H1 (cell line): Measurements from ENCODE around the gene SCG5. TPM values are rescaled to one million over a fixed set of nuclear protein-coding genes. Genes with fewer than 3 reads are reported as not detected.

Source experiments
- CTCF ChIA-PET: fragments of 300-600 bp; sonication (Branson Sonifier 250); formaldehyde crosslinking; loops from one replicate; lab custom pipeline; 2021; ENCODE audit not compliant: partially characterized antibody; lab: Charles Lee
- POLR2A ChIA-PET: fragments of 300-600 bp; sonication (Branson Sonifier 250); formaldehyde crosslinking; loops from one replicate; lab custom pipeline; 2021; ENCODE audit warnings: inconsistent platforms; ENCODE audit not compliant: partially characterized antibody; lab: Charles Lee
- DNase-seq, 2 experiments: peaks; one replicate each; pipeline versions ENCODE4 v3.0.0 to v3.0.0-alpha.2; 2010 to 2022; ENCODE audit warnings: low spot score in 2 of 2, low read depth in 1 of 2, mixed read lengths in 1 of 2
- FAIRE-seq: peaks from 2 replicates; lab custom pipeline; 2011; peaks lifted over from hg19 to GRCh38; lab: Jason Lieb, UNC
- H2AFZ ChIP-seq: 2 replicates; pipeline ENCODE4 v1.8.1; 2012; ENCODE audit warnings: low read length, inconsistent platforms
- H2AK5ac ChIP-seq: 2 replicates; pipeline ENCODE4 v1.6.1; 2013; ENCODE audit warnings: low read depth, low read length
- H2BK120ac ChIP-seq: replicated peaks from 2 replicates; pipeline ENCODE3; 2013; ENCODE audit warnings: low read depth, low read length, inconsistent platforms
- H2BK12ac ChIP-seq: 2 replicates; pipeline ENCODE4 v1.6.1; 2013; ENCODE audit warnings: low read depth, low read length
- H2BK15ac ChIP-seq: 2 replicates; pipeline ENCODE4 v1.6.1; 2013; ENCODE audit warnings: low read length
- H2BK20ac ChIP-seq: 2 replicates; pipeline ENCODE4 v1.6.1; 2013; ENCODE audit warnings: low read length
- H2BK5ac ChIP-seq: 2 replicates; pipeline ENCODE4 v1.6.1; 2013; ENCODE audit warnings: low read depth, low read length
- H3K14ac ChIP-seq: 2 replicates; pipeline ENCODE4 v1.6.1; 2013; ENCODE audit warnings: inconsistent platforms; ENCODE audit not compliant: insufficient read length
- H3K18ac ChIP-seq: 2 replicates; pipeline ENCODE4 v1.6.1; 2013; ENCODE audit warnings: low read length; ENCODE audit errors: extremely low read depth
- H3K23ac ChIP-seq: 2 replicates; pipeline ENCODE4 v1.6.1; 2013; ENCODE audit warnings: inconsistent platforms; ENCODE audit not compliant: insufficient read length
- H3K23me2 ChIP-seq: 2 replicates; pipeline ENCODE4 v1.6.1; 2013; ENCODE audit warnings: low read depth, low read length
- H3K27ac ChIP-seq: 2 replicates; pipeline ENCODE4 v1.6.1; 2011; ENCODE audit warnings: low read depth, low read length, inconsistent platforms
- H3K27me3 ChIP-seq, 4 experiments: replicated peaks in 1 of 4; 1 replicate in 1 of 4; 2 replicates in 3 of 4; pipeline versions ENCODE4 v1.6.1 to v1.8.1; 2011 to 2013; ENCODE audit warnings: low read length in 3 of 4, mild to moderate bottlenecking in 3 of 4, inconsistent platforms in 2 of 4, mixed read lengths in 2 of 4, moderate library complexity in 1 of 4; ENCODE audit not compliant: control insufficient read depth in 3 of 4, insufficient read depth in 3 of 4; ENCODE audit errors: extremely low read depth in 1 of 4
- H3K36me3 ChIP-seq, 4 experiments: 2 replicates each; pipeline versions ENCODE4 v1.6.1 to v1.8.1; 2011 to 2013; ENCODE audit warnings: mild to moderate bottlenecking in 4 of 4, low read length in 3 of 4, moderate library complexity in 2 of 4, control low read depth in 1 of 4, inconsistent platforms in 1 of 4; ENCODE audit not compliant: insufficient read depth in 4 of 4, control insufficient read depth in 2 of 4
- H3K4ac ChIP-seq: replicated peaks from 2 replicates; pipeline ENCODE3; 2013; ENCODE audit warnings: low read length, low read depth, mixed read lengths, inconsistent platforms; ENCODE audit not compliant: insufficient read length
- H3K4me1 ChIP-seq, 4 experiments: replicated peaks in 1 of 4; 1 replicate in 1 of 4; 2 replicates in 3 of 4; pipeline versions ENCODE4 v1.6.1 to v1.8.1; 2011 to 2013; ENCODE audit warnings: low read length in 3 of 4, inconsistent platforms in 2 of 4, mixed read lengths in 1 of 4; ENCODE audit not compliant: insufficient read depth in 4 of 4, control insufficient read depth in 3 of 4
- H3K4me2 ChIP-seq, 2 experiments: 2 replicates each; pipeline versions ENCODE4 v1.6.1 to v1.8.1; 2011 to 2013; ENCODE audit warnings: low read depth in 2 of 2, low read length in 2 of 2, control low read depth in 1 of 2, inconsistent platforms in 1 of 2, mild to moderate bottlenecking in 1 of 2; ENCODE audit not compliant: insufficient read depth in 1 of 2
- H3K4me3 ChIP-seq, 4 experiments: fragments of 200-600, 300-600 bp in 1 of 4; sonication (generic), shearing (Covaris generic), sonication (Bioruptor Twin) in 1 of 4; 2 replicates each; pipeline versions ENCODE4 v1.5.1 to v1.8.1; 2011 to 2016; ENCODE audit warnings: low read length in 4 of 4, low read depth in 3 of 4, control low read depth in 2 of 4, inconsistent platforms in 2 of 4, mild to moderate bottlenecking in 2 of 4, mixed read lengths in 1 of 4, moderate library complexity in 1 of 4; ENCODE audit not compliant: insufficient read depth in 2 of 4; ENCODE audit errors: extremely low read depth in 1 of 4
- H3K56ac ChIP-seq: replicated peaks from 2 replicates; pipeline ENCODE3; 2013; ENCODE audit warnings: low read depth, mild to moderate bottlenecking, mixed read lengths, low read length, inconsistent platforms; ENCODE audit not compliant: insufficient read length
- H3K79me1 ChIP-seq: 2 replicates; pipeline ENCODE4 v1.6.1; 2013; ENCODE audit warnings: low read depth, low read length, control low read depth
- H3K79me2 ChIP-seq, 2 experiments: 2 replicates each; pipeline versions ENCODE4 v1.6.1 to v1.8.1; 2012 to 2013; ENCODE audit warnings: low read length in 2 of 2, mild to moderate bottlenecking in 2 of 2, inconsistent platforms in 1 of 2; ENCODE audit not compliant: insufficient read depth in 2 of 2, control insufficient read depth in 1 of 2
- H3K9ac ChIP-seq, 4 experiments: replicated peaks in 1 of 4; 1 replicate in 1 of 4; 2 replicates in 3 of 4; pipeline versions ENCODE4 v1.6.1 to v1.8.1; 2011 to 2013; ENCODE audit warnings: low read depth in 3 of 4, low read length in 3 of 4, control low read depth in 2 of 4, mild to moderate bottlenecking in 2 of 4, moderate library complexity in 2 of 4, inconsistent platforms in 1 of 4; ENCODE audit errors: extremely low read depth in 1 of 4
- H3K9me3 ChIP-seq, 2 experiments: 2 replicates each; pipeline versions ENCODE4 v1.6.1 to v1.8.1; 2012 to 2013; ENCODE audit warnings: mild to moderate bottlenecking in 2 of 2, moderate library complexity in 2 of 2, control low read depth in 1 of 2, inconsistent platforms in 1 of 2, low read depth in 1 of 2, low read length in 1 of 2, mixed read lengths in 1 of 2; ENCODE audit not compliant: insufficient read depth in 2 of 2
- H4K20me1 ChIP-seq, 2 experiments: replicated peaks in 1 of 2; 2 replicates each; pipeline versions ENCODE3 to v1.8.1; 2011 to 2013; ENCODE audit warnings: inconsistent platforms in 2 of 2, low read length in 2 of 2, mild to moderate bottlenecking in 1 of 2; ENCODE audit not compliant: insufficient read depth in 2 of 2, control insufficient read depth in 1 of 2
- H4K5ac ChIP-seq: 2 replicates; pipeline ENCODE4 v1.6.1; 2013; ENCODE audit warnings: low read length, low read depth, mixed read lengths, inconsistent platforms; ENCODE audit not compliant: insufficient read length
- H4K8ac ChIP-seq: 2 replicates; pipeline ENCODE4 v1.8.0; 2013; ENCODE audit warnings: mild to moderate bottlenecking, moderate library complexity, low read length, inconsistent platforms; ENCODE audit not compliant: insufficient read depth; ENCODE audit errors: extremely low read depth
- H4K91ac ChIP-seq: replicated peaks from 2 replicates; pipeline ENCODE3; 2013; ENCODE audit warnings: low read length, mixed read lengths, inconsistent platforms; ENCODE audit not compliant: insufficient read length
- ATF2 ChIP-seq: IDR thresholded peaks from 2 replicates; pipeline ENCODE4 v1.6.1; 2012; ENCODE audit warnings: low read length, inconsistent platforms
- ATF3 ChIP-seq: IDR thresholded peaks from 2 replicates; pipeline ENCODE4 v1.6.1; 2011; ENCODE audit warnings: low read depth, mild to moderate bottlenecking, low read length; ENCODE audit not compliant: insufficient read depth
- FOSL1 ChIP-seq: IDR thresholded peaks from 2 replicates; pipeline ENCODE4 v1.6.1; 2011; ENCODE audit warnings: mild to moderate bottlenecking, low read depth, low read length, moderate library complexity; ENCODE audit not compliant: insufficient read depth
- NANOG ChIP-seq: IDR thresholded peaks from 2 replicates; pipeline ENCODE4 v1.6.1; 2011; ENCODE audit warnings: low read length, low read depth, mild to moderate bottlenecking, inconsistent platforms; ENCODE audit not compliant: insufficient read depth, poor library complexity, severe bottlenecking
- NRF1 ChIP-seq: IDR thresholded peaks from 2 replicates; pipeline ENCODE4 v1.6.1; 2011; ENCODE audit warnings: mild to moderate bottlenecking, low read depth, low read length, improper control_type of control experiment
- RFX5 ChIP-seq: IDR thresholded peaks from 2 replicates; pipeline ENCODE4 v1.6.1; 2011; ENCODE audit warnings: low read depth, low read length, improper control_type of control experiment, borderline replicate concordance
- SAP30 ChIP-seq: fragments of 300-600 bp; sonication (generic); IDR thresholded peaks from 2 replicates; pipeline ENCODE4 v1.7.1; 2012; ENCODE audit warnings: low read length, moderate library complexity, mild to moderate bottlenecking, inconsistent platforms; ENCODE audit not compliant: insufficient read depth, insufficient replicate concordance
- SIN3A ChIP-seq, 2 experiments: IDR thresholded peaks in 1 of 2; conservative IDR thresholded peaks in 1 of 2; 2 replicates each; pipeline ENCODE4 v1.6.1; 2011 to 2012; ENCODE audit warnings: low read length in 2 of 2, improper control_type of control experiment in 1 of 2, low read depth in 1 of 2, mild to moderate bottlenecking in 1 of 2
- USF2 ChIP-seq: IDR thresholded peaks from 2 replicates; pipeline ENCODE4 v1.6.1; 2011; ENCODE audit warnings: low read length, improper control_type of control experiment
- ZNF274 ChIP-seq: IDR thresholded peaks from 2 replicates; pipeline ENCODE4 v1.7.0; 2012; ENCODE audit warnings: low read length, borderline replicate concordance; ENCODE audit errors: extremely low read depth
- WGBS, 2 experiments: shearing (Covaris generic) in 1 of 2; methylation state at CpG; one replicate each; pipeline versions ENCODE4 v1.1.6 to v1.1.7; 2013 to 2015; ENCODE audit warnings: low lambda C conversion rate in 2 of 2, mixed read lengths in 2 of 2, inconsistent platforms in 1 of 2, low coverage in 1 of 2, missing lambda C conversion rate in 1 of 2; ENCODE audit not compliant: insufficient replicate concordance in 2 of 2, insufficient coverage in 1 of 2, insufficient read length in 1 of 2; ENCODE audit errors: extremely low coverage in 1 of 2, missing lambda C conversion rate in 1 of 2; 5-methylcytosine and 5-hydroxymethylcytosine counted together
- polyA plus RNA-seq, 7 experiments: library from polyadenylated mRNA; depleted of rRNA in 3 of 7; stranded (reverse) in 5 of 7; unstranded in 2 of 7; fragments of >200 nt in 5 of 7; fragments of 200-250 nt in 2 of 7; gene quantifications; 1 replicate in 5 of 7; 2 replicates in 1 of 7; 4 replicates in 1 of 7; pipeline versions ENCODE4 v1.2.1 to v1.2.3, GENCODE V29; 2011 to 2013; ENCODE audit warnings: missing spikeins in 2 of 7, mixed read lengths in 2 of 7
- total RNA-seq: library from RNA; stranded (reverse); fragmentation: NEBNext Ultra II Directional; extraction: Animal tissue kit (Norgen Biotek cat#: 25700); gene quantifications from 2 replicates; pipeline ENCODE4 v1.2.1, GENCODE V29; 2021

The SCG5 gene
- total and polyA plus RNA-seq, 2 of the 8 experiments (the other 6 are each of a cell fraction or from before 2014, with no cell fraction given), result 18.7 to 19.9 TPM

- no peaks in the 10 kb centered on the region for H3K79me2 ChIP-seq
- H3K79me1 ChIP-seq, result no peaks in the 10 kb centered on the region
- no peak overlapping the region for H3K4ac ChIP-seq
- peaks cover 3% of the 10 kb centered on the region for H3K23me2 ChIP-seq
- no peak overlapping the region for H3K4me2 ChIP-seq
- H2BK20ac ChIP-seq, result no peak overlapping the region
- no peak overlapping the region for H4K5ac ChIP-seq
- H3K9me3 ChIP-seq, result no peaks in the 10 kb centered on the region
- no peaks in the 10 kb centered on the region for H3K27me3 ChIP-seq
- no peak overlapping the region for H2BK12ac ChIP-seq
- DNase-seq (no peak), FAIRE-seq (no peak)
- no peak overlapping the region for H2AFZ ChIP-seq
- no peak overlapping the region for H3K23ac ChIP-seq
- no peak overlapping the region for H3K56ac ChIP-seq
- H3K36me3 ChIP-seq, result peaks cover 13 to 67% (median 35%) of the 10 kb centered on the region in 4 experiments
- H2BK120ac ChIP-seq, result no peak overlapping the region
- H3K14ac ChIP-seq, result no peak overlapping the region
- H4K91ac ChIP-seq, result no peak overlapping the region
- 95% methylated on average over 1 of the region's 1 CpG; no CpG with 5 or more reads in 1 of the 2 experiments for WGBS, 2 experiments
- no peak overlapping the region for H2AK5ac ChIP-seq
- ChIA-PET CTCF (no interaction called here), POLR2A (no interaction called here)
- no peak overlapping the region for H3K9ac ChIP-seq
- H3K4me3 ChIP-seq, result no peak overlapping the region
- H3K18ac ChIP-seq, result no peak overlapping the region
- no peaks in the 10 kb centered on the region for H4K20me1 ChIP-seq
- no peak overlapping the region for H4K8ac ChIP-seq
- H2BK5ac ChIP-seq, result no peak overlapping the region
- peaks cover 0 to 4% (median 3%) of the 10 kb centered on the region in 4 experiments; a peak in 4 of 7 replicates for H3K4me1 ChIP-seq
- no peak overlapping the region for H2BK15ac ChIP-seq
- no peak overlapping the region for H3K27ac ChIP-seq
- TF ChIP-seq NRF1 (no peak), ZNF274 (no peak), ATF3 (no peak), NANOG (no peak), FOSL1 (no peak), USF2 (no peak), SIN3A (conservative IDR thresholded peaks at IDR 0.05 in 1 of 2, IDR thresholded peaks at IDR 0.05 in 1 of 2; ENCODE audit: low read depth in 1 of 2, low read length in 2 of 2) (no peak), ATF2 (no peak), SAP30 (no peak), RFX5 (no peak)
Observed at GRCh38 chr15:32637704-32638103, 3.8 kb upstream of the SCG5 start.
